Neural cell (in vitro differentiated cells): ENCODE results near the gene SPECC1L. TPM values are rescaled to one million over a fixed set of nuclear protein-coding genes. Genes with fewer than 3 reads are reported as not detected.

ENCODE experiments used
- H2AFZ ChIP-seq: fragments of 200-600, 300-800 bp; sonication (generic), shearing (Covaris generic); 2 replicates; pipeline ENCODE4 v1.6.0; 2014; ENCODE audit warnings: low read depth, mild to moderate bottlenecking, antibody characterized with exemption, low read length, moderate library complexity
- H3F3A ChIP-seq: fragments of 200-600 bp; shearing (Covaris generic); 2 replicates; pipeline ENCODE4 v1.6.1; 2016; ENCODE audit warnings: mild to moderate bottlenecking, moderate library complexity, mixed read lengths, antibody characterized with exemption, low read length; ENCODE audit not compliant: insufficient read depth, poor library complexity, severe bottlenecking
- H3K27ac ChIP-seq: fragments of 200-600, 300-800 bp; sonication (generic), shearing (Covaris generic); 2 replicates; pipeline ENCODE4 v1.5.1; 2014; ENCODE audit warnings: mild to moderate bottlenecking, low read length, moderate library complexity
- H3K27me3 ChIP-seq: fragments of 300-800, 200-600 bp; sonication (generic), shearing (Covaris generic); 2 replicates; pipeline ENCODE4 v1.6.0; 2014; ENCODE audit warnings: mild to moderate bottlenecking, low read depth, low read length, moderate library complexity; ENCODE audit not compliant: insufficient read depth
- H3K36me3 ChIP-seq: fragments of 300-800, 200-600 bp; sonication (generic), shearing (Covaris generic); 2 replicates; pipeline ENCODE4 v1.5.1; 2014; ENCODE audit warnings: mild to moderate bottlenecking, antibody characterized with exemption, low read length, moderate library complexity; ENCODE audit not compliant: insufficient read depth
- H3K4me2 ChIP-seq: fragments of 300-800, 200-600 bp; sonication (generic), shearing (Covaris generic); 2 replicates; pipeline ENCODE4 v1.6.0; 2014; ENCODE audit warnings: mild to moderate bottlenecking, low read length
- H3K4me3 ChIP-seq: fragments of 300-800, 200-600 bp; sonication (generic), shearing (Covaris generic); 2 replicates; pipeline ENCODE4 v1.5.1; 2014; ENCODE audit warnings: mild to moderate bottlenecking, low read length, moderate library complexity
- H3K79me2 ChIP-seq: fragments of 200-600 bp; shearing (Covaris generic); replicated peaks from 2 replicates; pipeline ENCODE4 v1.6.0; 2014; ENCODE audit warnings: mild to moderate bottlenecking, low read length, moderate library complexity; ENCODE audit not compliant: insufficient read depth
- H3K9ac ChIP-seq: fragments of 300-800, 200-600 bp; sonication (generic), shearing (Covaris generic); 2 replicates; pipeline ENCODE4 v1.6.1; 2016; ENCODE audit warnings: mild to moderate bottlenecking, low read length, mixed read lengths
- H3K9me2 ChIP-seq: fragments of 200-600 bp; shearing (Covaris generic); 2 replicates; pipeline ENCODE4 v1.6.1; 2016; ENCODE audit warnings: mild to moderate bottlenecking, low read length, mixed read lengths; ENCODE audit not compliant: insufficient read depth
- H3K9me3 ChIP-seq: fragments of 200-600, 300-800 bp; sonication (generic), shearing (Covaris generic); 2 replicates; pipeline ENCODE4 v1.6.1; 2016; ENCODE audit warnings: mild to moderate bottlenecking, mixed run types, low read length, moderate library complexity, mixed read lengths
- H4K20me1 ChIP-seq: fragments of 200-600 bp; shearing (Covaris generic); 2 replicates; pipeline ENCODE4 v1.6.1; 2016; ENCODE audit warnings: mild to moderate bottlenecking, mixed run types; ENCODE audit not compliant: insufficient read depth
- CTCF ChIP-seq: fragments of 450-650 bp; IDR thresholded peaks from 2 replicates; pipeline ENCODE4 v1.5.1; 2014; ENCODE audit warnings: antibody characterized with exemption, mild to moderate bottlenecking, moderate library complexity; ENCODE audit not compliant: poor library complexity, severe bottlenecking
- EP300 ChIP-seq: fragments of 450-650 bp; conservative IDR thresholded peaks from 2 replicates; pipeline ENCODE4 v1.6.1; 2014; ENCODE audit warnings: antibody characterized with exemption, mild to moderate bottlenecking, moderate library complexity; ENCODE audit not compliant: poor library complexity, severe bottlenecking
- EZH2 ChIP-seq: fragments of 200-600, 300-800 bp; shearing (Covaris generic), sonication (generic); IDR thresholded peaks from 2 replicates; pipeline ENCODE4 v1.6.1; 2014; ENCODE audit warnings: antibody characterized with exemption, low read length, borderline replicate concordance, mild to moderate bottlenecking; ENCODE audit not compliant: insufficient read depth, poor library complexity, severe bottlenecking
- MXI1 ChIP-seq: fragments of 450-650 bp; conservative IDR thresholded peaks from 2 replicates; pipeline ENCODE4 v1.6.1; 2014; ENCODE audit warnings: antibody characterized with exemption, mild to moderate bottlenecking; ENCODE audit not compliant: poor library complexity, severe bottlenecking
- RAD21 ChIP-seq: fragments of 450-650 bp; conservative IDR thresholded peaks from 2 replicates; pipeline ENCODE4 v1.6.1; 2014; ENCODE audit warnings: antibody characterized with exemption, mild to moderate bottlenecking, moderate library complexity
- REST ChIP-seq: IDR thresholded peaks from 2 replicates; pipeline ENCODE4 v1.6.1; 2012; ENCODE audit warnings: borderline replicate concordance
- SMC3 ChIP-seq: fragments of 450-650 bp; conservative IDR thresholded peaks from 2 replicates; pipeline ENCODE4 v1.6.1; 2014; ENCODE audit warnings: antibody characterized with exemption, mild to moderate bottlenecking, moderate library complexity; ENCODE audit not compliant: poor library complexity
- TAF1 ChIP-seq: IDR thresholded peaks from 2 replicates; pipeline ENCODE4 v1.6.1; 2012; ENCODE audit warnings: low read depth
- polyA plus RNA-seq: library from polyadenylated mRNA; depleted of rRNA; stranded (reverse); fragments of >200 nt; gene quantifications from 2 replicates; pipeline ENCODE4 v1.2.3, GENCODE V29; 2014

SPECC1L gene
- polyA plus RNA-seq, 1 donor from 2014 or later = 27.1 TPM

GRCh38 chr22:24416095-24416494, 145.5 kb downstream of the SPECC1L start:
- TF ChIP-seq RAD21 (no peak), REST (no peak), MXI1 (no peak), SMC3 (no peak), EZH2 (no peak)
- Histone ChIP-seq H3K4me2 (no peak overlapping the region), H3K4me3 (no peak overlapping the region), H3K9me3 (no peaks in the 10 kb centered on the region), H3K27me3 (no peaks in the 10 kb centered on the region), H3K9me2 (no peaks in the 10 kb centered on the region), H3K27ac (no peak overlapping the region), H2AFZ (no peak overlapping the region), H3K79me2 (no peaks in the 10 kb centered on the region), H3F3A (no peaks in the 10 kb centered on the region), H3K9ac (no peak overlapping the region), H4K20me1 (no peaks in the 10 kb centered on the region), H3K36me3 (no peaks in the 10 kb centered on the region)

GRCh38 chr22:24416611-24417010, 146.0 kb downstream of the SPECC1L start:
- H3K79me2 ChIP-seq = no peaks in the 10 kb centered on the region
- H3K27me3 ChIP-seq = no peaks in the 10 kb centered on the region
- no peak overlapping the region for H3K4me3 ChIP-seq
- H2AFZ ChIP-seq = no peak overlapping the region
- TF ChIP-seq EP300 (no peak), CTCF (no peak), RAD21 (no peak), REST (no peak), SMC3 (no peak), EZH2 (no peak), MXI1 (no peak), TAF1 (no peak)
- H3K9me3 ChIP-seq = no peaks in the 10 kb centered on the region
- H3F3A ChIP-seq = no peaks in the 10 kb centered on the region
- H4K20me1 ChIP-seq = no peaks in the 10 kb centered on the region
- H3K27ac ChIP-seq = no peak overlapping the region
- H3K9ac ChIP-seq = no peak overlapping the region
- H3K9me2 ChIP-seq = no peaks in the 10 kb centered on the region
- H3K36me3 ChIP-seq = no peaks in the 10 kb centered on the region
- no peak overlapping the region for H3K4me2 ChIP-seq
